WTC11 (cell line): ENCODE measurements around the gene CTIF.

Experiments
- MYBL2 ChIP-seq: sonication (generic); formaldehyde crosslinking; IDR thresholded peaks from 2 replicates; pipeline ENCODE4 v1.8.1; 2023; ENCODE audit warnings: mild to moderate bottlenecking, moderate library complexity, missing genetic modification reagents
- NFYB ChIP-seq: sonication (generic); formaldehyde crosslinking; conservative IDR thresholded peaks from 2 replicates; pipeline ENCODE4 v1.8.0; 2022; ENCODE audit warnings: low read depth, missing genetic modification reagents
- TF ChIP-seq, protein P1 (sequence below): fragments of 200-600 bp; IDR thresholded peaks from 2 replicates; pipeline ENCODE4 v1.8.0; 2022; ENCODE audit warnings: antibody characterized with exemption

DNA sequence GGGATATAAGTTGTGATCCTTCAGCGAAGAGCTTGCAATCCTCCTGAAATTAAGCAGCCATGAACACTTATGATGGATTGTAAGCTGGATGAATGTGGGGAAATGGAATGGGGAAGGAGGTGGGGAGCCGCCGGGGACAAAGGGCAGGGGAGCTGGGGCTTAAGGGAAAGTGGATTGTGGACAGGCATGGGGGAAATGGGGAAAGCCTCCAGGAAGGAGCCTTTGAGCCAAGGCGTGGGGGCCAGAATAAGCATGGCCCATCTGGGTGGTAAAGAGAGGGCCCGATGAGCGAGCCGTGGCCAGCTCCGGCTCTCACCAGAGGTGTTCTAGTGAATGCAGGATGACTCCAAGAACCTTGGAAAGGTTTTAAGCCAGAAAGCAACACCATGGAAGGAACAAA lies 288.0 kb downstream of the CTIF start:
- TF ChIP-seq NFYB (CRISPR knock-in tag) (no peak), MYBL2 (no peak)
- TF ChIP-seq, protein P1, sequence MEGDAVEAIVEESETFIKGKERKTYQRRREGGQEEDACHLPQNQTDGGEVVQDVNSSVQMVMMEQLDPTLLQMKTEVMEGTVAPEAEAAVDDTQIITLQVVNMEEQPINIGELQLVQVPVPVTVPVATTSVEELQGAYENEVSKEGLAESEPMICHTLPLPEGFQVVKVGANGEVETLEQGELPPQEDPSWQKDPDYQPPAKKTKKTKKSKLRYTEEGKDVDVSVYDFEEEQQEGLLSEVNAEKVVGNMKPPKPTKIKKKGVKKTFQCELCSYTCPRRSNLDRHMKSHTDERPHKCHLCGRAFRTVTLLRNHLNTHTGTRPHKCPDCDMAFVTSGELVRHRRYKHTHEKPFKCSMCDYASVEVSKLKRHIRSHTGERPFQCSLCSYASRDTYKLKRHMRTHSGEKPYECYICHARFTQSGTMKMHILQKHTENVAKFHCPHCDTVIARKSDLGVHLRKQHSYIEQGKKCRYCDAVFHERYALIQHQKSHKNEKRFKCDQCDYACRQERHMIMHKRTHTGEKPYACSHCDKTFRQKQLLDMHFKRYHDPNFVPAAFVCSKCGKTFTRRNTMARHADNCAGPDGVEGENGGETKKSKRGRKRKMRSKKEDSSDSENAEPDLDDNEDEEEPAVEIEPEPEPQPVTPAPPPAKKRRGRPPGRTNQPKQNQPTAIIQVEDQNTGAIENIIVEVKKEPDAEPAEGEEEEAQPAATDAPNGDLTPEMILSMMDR, result no peak
